Ovary (tissue), 3 donors: ENCODE measurements around the gene BOK.
"Not testable (repeated sequence)": the region's sequence is repeated elsewhere in the genome, so short reads cannot be mapped to it uniquely, and the experiment has no call there.

Source experiments
- CTCF ChIP-seq, 3 donors: fragments of 450-650 bp in 2 of 3; fragments of 200-600 bp in 1 of 3; IDR thresholded peaks; one replicate each; pipeline versions ENCODE4 v1.5.1 to v1.8.0; 2016 to 2022; ENCODE audit warnings: antibody characterized with exemption in 3 of 3, mild to moderate bottlenecking in 1 of 3
- EP300 ChIP-seq: sonication (generic); formaldehyde crosslinking; IDR thresholded peaks from one replicate; pipeline ENCODE4 v1.6.1; 2017; ENCODE audit warnings: antibody characterized with exemption
- donor health status: DM: no; HTN: no; CAD: no.

GRCh38 chr2:241566021-241566420 is 7.5 kb downstream of the BOK start:
- TF ChIP-seq CTCF (IDR thresholded peaks at IDR 0.05); EP300: not testable (repeated sequence)
